NB4 (cell line): ENCODE measurements around the gene IDUA.

Source experiments
- CTCF ChIP-seq: IDR thresholded peaks from one replicate; pipeline ENCODE4 v1.5.1; 2012; ENCODE audit warnings: low read depth, low read length
- MAX ChIP-seq: IDR thresholded peaks from 2 replicates; pipeline ENCODE4 v1.6.1; 2011; ENCODE audit warnings: low read depth, low read length
- MYC ChIP-seq: IDR thresholded peaks from 2 replicates; pipeline ENCODE4 v1.6.1; 2011; ENCODE audit warnings: low read depth, low read length
- POLR2A ChIP-seq: IDR thresholded peaks from 2 replicates; pipeline ENCODE4 v1.6.1; 2011; ENCODE audit warnings: mild to moderate bottlenecking; ENCODE audit not compliant: insufficient read length; ENCODE audit errors: extremely low read depth

- TF ChIP-seq CTCF: no peak
- no peak for TF ChIP-seq MAX
- no peak for TF ChIP-seq POLR2A
- no peak for TF ChIP-seq MYC
Observed at GRCh38 chr4:1004557-1005485, 18.0 kb downstream of the IDUA start.
